Uterine smooth muscle cell (primary cell): ENCODE data around the gene RORB. TPM values are rescaled to one million over a fixed set of nuclear protein-coding genes. Genes with fewer than 3 reads are reported as not detected.

Source experiments
- total RNA-seq: library from RNA; depleted of rRNA; stranded (reverse); fragments of >200 nt; gene quantifications from 2 replicates; pipeline ENCODE4 v1.2.3, GENCODE V29; 2014

Gene RORB
- 6.0 and 11.3 TPM in 2 replicates for total RNA-seq

GRCh38 chr9:74496819-74497747 is at the start of gene RORB:
Gene RORB (plus strand): TSS chr9:74497335. CDS start chr9:74497977, 642 bp downstream.

